Panc1 (cell line): Measurements from ENCODE around the gene S100A10. TPM values are rescaled to one million over a fixed set of nuclear protein-coding genes. Genes with fewer than 3 reads are reported as not detected.

ENCODE experiments used
- ATAC-seq: fragments of 200-7000 bp; cut with Tn5 transposase; 2 replicates; pipeline ENCODE4 v1.9.1; 2020; ENCODE audit warnings: mild to moderate bottlenecking, moderate library complexity
- BruUV-seq: library from RNA; stranded (reverse); fragments of 400-500 nt; replicated peaks from 2 replicates; lab custom pipeline; 2021; lab: Mats Ljungman, UMichigan
- CTCF ChIA-PET: fragments of 300-600 bp; sonication (Branson Sonifier 250); formaldehyde crosslinking; loops from one replicate; lab custom pipeline; 2022; ENCODE audit warnings: antibody characterized with exemption; lab: Charles Lee
- POLR2A ChIA-PET: fragments of 300-600 bp; sonication (Branson Sonifier 250); formaldehyde crosslinking; loops from one replicate; lab custom pipeline; 2022; ENCODE audit warnings: antibody characterized with exemption; lab: Charles Lee
- DNase-seq: peaks from one replicate; pipeline ENCODE4 v3.0.0-alpha.2; 2010; ENCODE audit warnings: low read depth, low spot score
- H3K27ac ChIP-seq: 2 replicates; pipeline ENCODE4 v1.5.1; 2011; ENCODE audit warnings: mild to moderate bottlenecking, low read length, inconsistent platforms
- H3K27me3 ChIP-seq: fragments of 200-500 bp; sonication (Bioruptor generic); 2 replicates; pipeline ENCODE4 v1.6.0; 2014; ENCODE audit warnings: low read length, inconsistent platforms; ENCODE audit not compliant: control insufficient read depth, insufficient read depth
- H3K36me3 ChIP-seq: fragments of 200-500 bp; sonication (Bioruptor generic); 2 replicates; pipeline ENCODE4 v1.5.1; 2014; ENCODE audit warnings: inconsistent platforms, mild to moderate bottlenecking, low read length, moderate library complexity; ENCODE audit not compliant: control insufficient read depth, insufficient read depth
- H3K4me1 ChIP-seq: 2 replicates; pipeline ENCODE4 v1.5.1; 2011; ENCODE audit warnings: inconsistent platforms, mild to moderate bottlenecking, low read length, moderate library complexity; ENCODE audit not compliant: control insufficient read depth, insufficient read depth
- H3K4me3 ChIP-seq, 2 experiments: 2 replicates each; pipeline ENCODE4 v1.5.1; 2011 to 2012; ENCODE audit warnings: low read depth in 2 of 2, low read length in 2 of 2, mild to moderate bottlenecking in 2 of 2, inconsistent platforms in 1 of 2, moderate library complexity in 1 of 2
- H3K9me3 ChIP-seq: fragments of 200-500 bp; sonication (Bioruptor generic); 2 replicates; pipeline ENCODE4 v1.5.1; 2014; ENCODE audit warnings: low read depth, mild to moderate bottlenecking, inconsistent platforms, low read length, moderate library complexity; ENCODE audit not compliant: control insufficient read depth, insufficient read depth
- CTCF ChIP-seq: fragments of 450-650 bp; IDR thresholded peaks from 2 replicates; pipeline ENCODE4 v1.5.1; 2017; ENCODE audit warnings: mild to moderate bottlenecking
- POLR2AphosphoS5 ChIP-seq: IDR thresholded peaks from 2 replicates; pipeline ENCODE4 v1.6.1; 2012; ENCODE audit warnings: mild to moderate bottlenecking, low read depth, low read length, moderate library complexity
- REST ChIP-seq, 2 experiments: IDR thresholded peaks; 2 replicates each; pipeline ENCODE4 v1.6.1; 2011 to 2012; ENCODE audit warnings: low read depth in 2 of 2, control low read depth in 1 of 2, low read length in 1 of 2, mild to moderate bottlenecking in 1 of 2, moderate library complexity in 1 of 2; ENCODE audit not compliant: insufficient read depth in 1 of 2
- SIN3A ChIP-seq: IDR thresholded peaks from 2 replicates; pipeline ENCODE4 v1.6.1; 2012; ENCODE audit warnings: low read depth, mild to moderate bottlenecking, low read length, moderate library complexity, borderline replicate concordance; ENCODE audit not compliant: insufficient read depth
- TCF7L2 ChIP-seq: IDR thresholded peaks from 2 replicates; pipeline ENCODE4 v1.6.1; 2011; ENCODE audit warnings: mild to moderate bottlenecking, low read depth, low read length, inconsistent platforms
- in situ Hi-C: cut with HindIII; loops from 2 replicates; pipeline ENCODE4 v1.10.0; 2016; ENCODE audit warnings: low sequenced_read_pairs, low pct_unique_long_range_greater_than_20kb
- intact Hi-C: fragments of 100-400 bp; cut with micrococcal nuclease; formaldehyde crosslinking; loops from one replicate; pipeline ENCODE4 v1.10.0; 2022; ENCODE audit not compliant: unreplicated experiment
- total RNA-seq: library from RNA; stranded (reverse); gene quantifications from one replicate; pipeline ENCODE4 v1.2.1, GENCODE V29; 2021; ENCODE audit not compliant: unreplicated experiment

Gene S100A10
- total RNA-seq, 1 experiment from 2014 or later: 1,621 TPM

- in situ Hi-C loops (no loop called here), intact Hi-C loops (loop anchor here (10.0 kb wide), 1 partner anchor 245 kb away; no protein-coding TSS in a partner anchor)
- ChIA-PET POLR2A (interaction anchor here (0.6 kb wide), 1 partner anchor 27 kb away, joined by 4 read pairs; no protein-coding TSS in a partner anchor), CTCF (interaction anchor here (1.4 kb wide), 1 partner anchor 62 kb away, joined by 3 read pairs; no protein-coding TSS in a partner anchor)
- TF ChIP-seq TCF7L2: no peak
- TF ChIP-seq SIN3A: no peak
- no peak for TF ChIP-seq POLR2AphosphoS5
- no peak for TF ChIP-seq CTCF
- no peak for TF ChIP-seq REST (IDR thresholded peaks at IDR 0.05; ENCODE audit: insufficient read depth in 1 of 2, low read depth in 2 of 2, low read length in 1 of 2)
- Histone ChIP-seq H3K4me3 (no peak overlapping the region), H3K4me1 (peaks cover 51% of the 10 kb centered on the region), H3K36me3 (no peaks in the 10 kb centered on the region), H3K9me3 (no peaks in the 10 kb centered on the region), H3K27me3 (no peaks in the 10 kb centered on the region), H3K27ac (no peak overlapping the region)
- BruUV-seq: no TSS peak
- ATAC-seq: no peak
- DNase-seq: no peak
These were observed 53.9 kb downstream of the S100A10 start for GRCh38 chr1:151939779-151940178.

GRCh38 chr1:151939141-151939540 is 54.5 kb downstream of the S100A10 start:
- Histone ChIP-seq H3K36me3 (no peaks in the 10 kb centered on the region), H3K4me1 (peaks cover 51% of the 10 kb centered on the region), H3K4me3 (no peak overlapping the region), H3K27ac (no peak overlapping the region), H3K27me3 (no peaks in the 10 kb centered on the region), H3K9me3 (no peaks in the 10 kb centered on the region)
- ATAC-seq (no peak), DNase-seq (no peak)
- intact Hi-C loops: loop anchor here (10.0 kb wide), 1 partner anchor 246 kb away; no protein-coding TSS in a partner anchor
- ChIA-PET CTCF (interaction anchor here (1.4 kb wide), 1 partner anchor 62 kb away, joined by 3 read pairs; no protein-coding TSS in a partner anchor), POLR2A (interaction anchor here (0.6 kb wide), 1 partner anchor 27 kb away, joined by 4 read pairs; no protein-coding TSS in a partner anchor)
- in situ Hi-C loops: no loop called here
- no TSS peak for BruUV-seq
- TF ChIP-seq SIN3A (no peak), TCF7L2 (no peak), POLR2AphosphoS5 (no peak), REST (IDR thresholded peaks at IDR 0.05; ENCODE audit: insufficient read depth in 1 of 2, low read depth in 2 of 2, low read length in 1 of 2) (no peak), CTCF (no peak)
